Trophoblast cell (in vitro differentiated cells and primary cell): ENCODE measurements around the gene SLC38A9.

Source experiments
- DNase-seq, 2 donors: peaks; one replicate each; pipeline ENCODE4 v3.0.0-alpha.2; 2016
- H2AFZ ChIP-seq: 2 replicates; pipeline ENCODE4 v1.6.1; 2013; ENCODE audit warnings: low read length, moderate library complexity, mild to moderate bottlenecking; ENCODE audit not compliant: insufficient read depth, poor library complexity
- H2AK5ac ChIP-seq: 2 replicates; pipeline ENCODE4 v1.6.1; 2013; ENCODE audit warnings: mild to moderate bottlenecking, low read length
- H2BK120ac ChIP-seq: 2 replicates; pipeline ENCODE4 v1.6.1; 2013; ENCODE audit warnings: low read length, mild to moderate bottlenecking, moderate library complexity; ENCODE audit not compliant: insufficient read depth, poor library complexity
- H2BK12ac ChIP-seq: 2 replicates; pipeline ENCODE4 v1.6.1; 2013; ENCODE audit warnings: mild to moderate bottlenecking, low read length, moderate library complexity
- H2BK5ac ChIP-seq: 2 replicates; pipeline ENCODE4 v1.6.1; 2013; ENCODE audit warnings: low read length, low read depth, moderate library complexity, mild to moderate bottlenecking; ENCODE audit not compliant: poor library complexity
- H3K14ac ChIP-seq: 2 replicates; pipeline ENCODE4 v1.6.1; 2013; ENCODE audit warnings: mild to moderate bottlenecking, low read length
- H3K18ac ChIP-seq: 2 replicates; pipeline ENCODE4 v1.6.1; 2013; ENCODE audit warnings: mild to moderate bottlenecking, low read length
- H3K23ac ChIP-seq: 2 replicates; pipeline ENCODE4 v1.6.1; 2013; ENCODE audit warnings: low read length
- H3K27ac ChIP-seq: 2 replicates; pipeline ENCODE4 v1.5.1; 2013; ENCODE audit warnings: low read depth, mild to moderate bottlenecking, inconsistent platforms, low read length, moderate library complexity
- H3K27me3 ChIP-seq: 2 replicates; pipeline ENCODE4 v1.6.1; 2013; ENCODE audit warnings: inconsistent platforms, mild to moderate bottlenecking, low read length, moderate library complexity; ENCODE audit not compliant: insufficient read depth
- H3K36me3 ChIP-seq, 2 experiments: 1 replicate in 1 of 2; 2 replicates in 1 of 2; pipeline ENCODE4 v1.6.1; 2013; ENCODE audit warnings: low read length in 2 of 2, mild to moderate bottlenecking in 2 of 2, moderate library complexity in 1 of 2; ENCODE audit not compliant: insufficient read depth in 2 of 2, control insufficient read depth in 1 of 2
- H3K4ac ChIP-seq: 2 replicates; pipeline ENCODE4 v1.6.1; 2013; ENCODE audit warnings: low read depth, mild to moderate bottlenecking, low read length, moderate library complexity
- H3K4me1 ChIP-seq, 2 experiments: 1 replicate in 1 of 2; 2 replicates in 1 of 2; pipeline ENCODE4 v1.6.1; 2013; ENCODE audit warnings: low read length in 2 of 2, mild to moderate bottlenecking in 2 of 2, moderate library complexity in 1 of 2; ENCODE audit not compliant: insufficient read depth in 2 of 2, control insufficient read depth in 1 of 2
- H3K4me2 ChIP-seq: 2 replicates; pipeline ENCODE4 v1.6.1; 2013; ENCODE audit warnings: inconsistent platforms, mild to moderate bottlenecking, low read length, moderate library complexity
- H3K4me3 ChIP-seq: 2 replicates; pipeline ENCODE4 v1.5.1; 2013; ENCODE audit warnings: mild to moderate bottlenecking, low read depth, low read length, inconsistent platforms
- H3K79me1 ChIP-seq: one replicate; pipeline ENCODE4 v1.6.1; 2013; ENCODE audit warnings: low read length
- H3K79me2 ChIP-seq: 2 replicates; pipeline ENCODE4 v1.6.1; 2013; ENCODE audit warnings: low read length, mild to moderate bottlenecking; ENCODE audit not compliant: control insufficient read depth, insufficient read depth, poor library complexity
- H3K9ac ChIP-seq: 2 replicates; pipeline ENCODE4 v1.6.1; 2013; ENCODE audit warnings: mild to moderate bottlenecking, low read length
- H3K9me3 ChIP-seq: 2 replicates; pipeline ENCODE4 v1.6.1; 2013; ENCODE audit warnings: low read depth, mild to moderate bottlenecking, control low read depth, inconsistent platforms, low read length; ENCODE audit not compliant: insufficient read depth
- H4K12ac ChIP-seq: 2 replicates; pipeline ENCODE4 v1.6.1; 2013; ENCODE audit warnings: low read depth, mild to moderate bottlenecking, low read length, moderate library complexity
- H4K8ac ChIP-seq: 2 replicates; pipeline ENCODE4 v1.6.1; 2013; ENCODE audit warnings: low read depth, mild to moderate bottlenecking, low read length, moderate library complexity
- H4K91ac ChIP-seq: one replicate; pipeline ENCODE4 v1.6.1; 2013; ENCODE audit warnings: low read depth, mild to moderate bottlenecking, low read length, moderate library complexity
- WGBS: extraction: QIAGEN DNeasy Blood & Tissue Kit; methylation state at CpG from one replicate; pipeline ENCODE4 v1.1.7; 2013; ENCODE audit warnings: missing lambda C conversion rate; ENCODE audit not compliant: insufficient read length, insufficient coverage; ENCODE audit errors: extremely low coverage; 5-methylcytosine and 5-hydroxymethylcytosine counted together

SLC38A9 gene

GRCh38 chr5:55599148-55600050 is 112.7 kb downstream of the SLC38A9 start:
- H3K27me3 ChIP-seq = no peaks in the 10 kb centered on the region
- no peak overlapping the region for H3K23ac ChIP-seq
- H3K4me3 ChIP-seq = no peak overlapping the region
- peak overlapping the region; percentile 99 for H2BK12ac ChIP-seq
- peak overlapping the region; percentile 94 for H3K14ac ChIP-seq
- peak overlapping the region; percentile 38 for H4K12ac ChIP-seq
- peak overlapping the region; percentile 94 for H2BK5ac ChIP-seq
- H3K36me3 ChIP-seq = no peaks in the 10 kb centered on the region
- H3K4me2 ChIP-seq = no peak overlapping the region
- peak overlapping the region; percentile 24 for H3K4ac ChIP-seq
- no peak for DNase-seq
- H3K27ac ChIP-seq = peak overlapping the region; percentile 89
- H2AK5ac ChIP-seq = peak overlapping the region; percentile 99
- no peaks in the 10 kb centered on the region for H3K9me3 ChIP-seq
- WGBS = no CpG with 5 or more reads among the region's 8 CpGs
- H2AFZ ChIP-seq = peak overlapping the region; percentile 32
- H3K79me2 ChIP-seq = no peaks in the 10 kb centered on the region
- no peak overlapping the region for H3K9ac ChIP-seq
- peak overlapping the region; percentile 88 for H3K18ac ChIP-seq
- H4K91ac ChIP-seq = peak overlapping the region; percentile 95
- peaks cover 19 to 31% of the 10 kb centered on the region in 2 experiments for H3K4me1 ChIP-seq
- peaks cover 39% of the 10 kb centered on the region for H3K79me1 ChIP-seq
- H4K8ac ChIP-seq = peak overlapping the region; percentile 37
- peak overlapping the region; percentile 95 for H2BK120ac ChIP-seq

- peak overlapping the region; percentile 99 for H2BK12ac ChIP-seq
These were observed 114.8 kb downstream of the SLC38A9 start for GRCh38 chr5:55597014-55597981.

GRCh38 chr5:55594671-55595070 is 117.5 kb downstream of the SLC38A9 start:
- H3K4me1 ChIP-seq = peaks cover 13 to 17% of the 10 kb centered on the region in 2 experiments
- no peak overlapping the region for H3K23ac ChIP-seq
- H3K9me3 ChIP-seq = no peaks in the 10 kb centered on the region
- no peak overlapping the region for H3K14ac ChIP-seq
- no peak overlapping the region for H4K91ac ChIP-seq
- no peaks in the 10 kb centered on the region for H3K36me3 ChIP-seq
- WGBS = no CpG with 5 or more reads among the region's 2 CpGs
- H3K27ac ChIP-seq = no peak overlapping the region
- H4K12ac ChIP-seq = no peak overlapping the region
- H3K79me2 ChIP-seq = no peaks in the 10 kb centered on the region
- DNase-seq = no peak
- H4K8ac ChIP-seq = no peak overlapping the region
- no peaks in the 10 kb centered on the region for H3K27me3 ChIP-seq
- peak overlapping the region; percentile 68 for H2BK12ac ChIP-seq
- no peak overlapping the region for H2AK5ac ChIP-seq
- no peak overlapping the region for H3K4ac ChIP-seq
- H3K4me3 ChIP-seq = no peak overlapping the region
- H2AFZ ChIP-seq = no peak overlapping the region
- H2BK5ac ChIP-seq = no peak overlapping the region
- H2BK120ac ChIP-seq = no peak overlapping the region
- no peak overlapping the region for H3K4me2 ChIP-seq
- peaks cover 23% of the 10 kb centered on the region for H3K79me1 ChIP-seq
- H3K18ac ChIP-seq = no peak overlapping the region
- no peak overlapping the region for H3K9ac ChIP-seq

More at GRCh38 chr5:55597014-55597981, 114.8 kb downstream of the SLC38A9 start:
- Histone ChIP-seq H3K4me3 (no peak overlapping the region), H3K4ac (no peak overlapping the region), H4K12ac (no peak overlapping the region), H3K27me3 (no peaks in the 10 kb centered on the region), H2AK5ac (peak overlapping the region; percentile 18), H2AFZ (peak overlapping the region; percentile 30), H4K91ac (peak overlapping the region; percentile 91), H2BK120ac (peak overlapping the region; percentile 64), H3K18ac (peak overlapping the region; percentile 85), H3K14ac (peak overlapping the region; percentile 76), H3K79me2 (no peaks in the 10 kb centered on the region), H2BK5ac (peak overlapping the region; percentile 45), H3K9me3 (no peaks in the 10 kb centered on the region), H3K79me1 (peaks cover 40% of the 10 kb centered on the region), H3K4me2 (no peak overlapping the region), H4K8ac (peak overlapping the region; percentile 64), H3K9ac (no peak overlapping the region), H3K23ac (no peak overlapping the region), H3K27ac (peak overlapping the region; percentile 56), H3K4me1 (peaks cover 19 to 28% of the 10 kb centered on the region in 2 experiments), H3K36me3 (no peaks in the 10 kb centered on the region)
- no CpG with 5 or more reads among the region's 7 CpGs for WGBS
- DNase-seq = no peak

DNA sequence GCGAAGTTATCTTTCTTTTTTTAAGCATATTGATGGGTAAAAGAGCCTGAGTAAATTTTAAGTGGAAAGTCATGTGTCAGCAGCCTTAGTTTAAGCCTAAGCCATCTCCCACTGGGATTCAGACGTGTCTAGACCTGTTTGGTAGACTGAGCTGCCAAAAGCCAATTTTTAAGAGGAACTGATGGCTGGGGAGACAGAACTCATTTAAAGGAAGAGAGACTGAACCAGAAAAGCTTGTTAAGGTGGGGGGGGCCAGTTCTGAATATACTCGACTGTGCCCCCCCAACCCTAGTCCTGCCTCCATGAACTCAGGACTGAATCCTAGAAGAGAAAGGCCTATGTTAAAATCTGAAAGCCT is 119.0 kb downstream of the SLC38A9 start:
- no peak overlapping the region for H3K9ac ChIP-seq
- H3K14ac ChIP-seq = peak overlapping the region; percentile 88
- no peak overlapping the region for H2AK5ac ChIP-seq
- H3K79me2 ChIP-seq = no peaks in the 10 kb centered on the region
- H3K9me3 ChIP-seq = no peaks in the 10 kb centered on the region
- peak overlapping the region; percentile 84 for H2BK120ac ChIP-seq
- H4K8ac ChIP-seq = peak overlapping the region; percentile 71
- H3K4ac ChIP-seq = no peak overlapping the region
- H3K4me2 ChIP-seq = no peak overlapping the region
- H3K27me3 ChIP-seq = no peaks in the 10 kb centered on the region
- H3K36me3 ChIP-seq = no peaks in the 10 kb centered on the region
- peak overlapping the region; percentile 94 for H4K91ac ChIP-seq
- H2BK5ac ChIP-seq = peak overlapping the region; percentile 90
- no CpG with 5 or more reads among the region's 3 CpGs for WGBS
- peaks cover 16% of the 10 kb centered on the region for H3K79me1 ChIP-seq
- peak overlapping the region; percentile 58 for H3K27ac ChIP-seq
- no peak overlapping the region for H3K23ac ChIP-seq
- no peak overlapping the region for H4K12ac ChIP-seq
- no peak for DNase-seq
- H3K4me3 ChIP-seq = no peak overlapping the region
- no peak overlapping the region for H2AFZ ChIP-seq
- H3K4me1 ChIP-seq = peaks cover 6 to 10% of the 10 kb centered on the region in 2 experiments
- H2BK12ac ChIP-seq = peak overlapping the region; percentile 95
- H3K18ac ChIP-seq = no peak overlapping the region
